OCI-LY1 (cell line): ENCODE results near the gene DPF1.

Experiments used
- H2AFZ ChIP-seq: fragments of 200-600 bp; sonication (generic), shearing (Covaris generic); 2 replicates; pipeline ENCODE4 v1.6.0; 2014; ENCODE audit warnings: antibody characterized with exemption, mild to moderate bottlenecking, low read length
- H3F3A ChIP-seq: fragments of 200-600 bp; sonication (generic), shearing (Covaris generic); 2 replicates; pipeline ENCODE4 v1.6.0; 2014; ENCODE audit warnings: mild to moderate bottlenecking, antibody characterized with exemption, low read length, moderate library complexity; ENCODE audit not compliant: insufficient read depth
- H3K27ac ChIP-seq: fragments of 200-600 bp; sonication (generic); 2 replicates; pipeline ENCODE4 v1.5.1; 2014; ENCODE audit warnings: low read length, mixed run types, mild to moderate bottlenecking, low read depth; ENCODE audit not compliant: poor library complexity, severe bottlenecking
- H3K27me3 ChIP-seq: fragments of 200-600 bp; sonication (generic); 2 replicates; pipeline ENCODE4 v1.6.0; 2014; ENCODE audit warnings: antibody characterized with exemption, mild to moderate bottlenecking, low read length, moderate library complexity; ENCODE audit not compliant: insufficient read depth
- H3K36me3 ChIP-seq: fragments of 200-600 bp; sonication (generic); 2 replicates; pipeline ENCODE4 v1.6.1; 2014; ENCODE audit warnings: mild to moderate bottlenecking, antibody characterized with exemption, low read length, moderate library complexity, mixed read lengths; ENCODE audit not compliant: insufficient read depth
- H3K4me1 ChIP-seq: fragments of 200-600 bp; sonication (generic); 2 replicates; pipeline ENCODE4 v1.5.1; 2014; ENCODE audit warnings: mild to moderate bottlenecking, low read length, moderate library complexity; ENCODE audit not compliant: insufficient read depth, severe bottlenecking
- H3K4me2 ChIP-seq: fragments of 200-600 bp; sonication (generic), shearing (Covaris generic); 2 replicates; pipeline ENCODE4 v1.6.1; 2014; ENCODE audit warnings: low read length
- H3K4me3 ChIP-seq: fragments of 200-600 bp; sonication (generic); 2 replicates; pipeline ENCODE4 v1.5.1; 2014; ENCODE audit warnings: low read length, low read depth, mild to moderate bottlenecking, mixed read lengths; ENCODE audit not compliant: poor library complexity, severe bottlenecking
- H3K79me2 ChIP-seq: fragments of 200-600 bp; shearing (Covaris generic); 2 replicates; pipeline ENCODE4 v1.6.1; 2016; ENCODE audit warnings: mixed run types, low read length, mixed read lengths; ENCODE audit not compliant: insufficient read depth
- H3K9ac ChIP-seq: fragments of 200-600 bp; sonication (generic), shearing (Covaris generic); 2 replicates; pipeline ENCODE4 v1.6.1; 2014; ENCODE audit warnings: mild to moderate bottlenecking, low read length, mixed read lengths
- H3K9me2 ChIP-seq: fragments of 200-600 bp; sonication (generic), shearing (Covaris generic); 2 replicates; pipeline ENCODE4 v1.6.1; 2014; ENCODE audit warnings: low read depth, mild to moderate bottlenecking, low read length, mixed read lengths
- H3K9me3 ChIP-seq: fragments of 200-600 bp; shearing (Covaris generic); 2 replicates; pipeline ENCODE4 v1.6.1; 2014; ENCODE audit warnings: low read length, mixed read lengths
- H4K20me1 ChIP-seq: fragments of 200-600 bp; sonication (generic), shearing (Covaris generic); 2 replicates; pipeline ENCODE4 v1.6.0; 2016; ENCODE audit warnings: mild to moderate bottlenecking, low read length; ENCODE audit not compliant: insufficient read depth
- EZH2 ChIP-seq: fragments of 200-600 bp; sonication (generic), shearing (Covaris generic); IDR thresholded peaks from 2 replicates; pipeline ENCODE4 v1.8.0; 2017; ENCODE audit warnings: borderline replicate concordance, mixed run types, mild to moderate bottlenecking, antibody characterized with exemption, low read length, moderate library complexity, mixed read lengths
- TF ChIP-seq, protein P1 (sequence below): fragments of 200-600 bp; sonication (generic), shearing (Covaris generic); IDR thresholded peaks from 2 replicates; pipeline ENCODE4 v1.5.1; 2017; ENCODE audit warnings: mild to moderate bottlenecking, antibody characterized with exemption, low read length, moderate library complexity, mixed read lengths

Gene DPF1

DNA sequence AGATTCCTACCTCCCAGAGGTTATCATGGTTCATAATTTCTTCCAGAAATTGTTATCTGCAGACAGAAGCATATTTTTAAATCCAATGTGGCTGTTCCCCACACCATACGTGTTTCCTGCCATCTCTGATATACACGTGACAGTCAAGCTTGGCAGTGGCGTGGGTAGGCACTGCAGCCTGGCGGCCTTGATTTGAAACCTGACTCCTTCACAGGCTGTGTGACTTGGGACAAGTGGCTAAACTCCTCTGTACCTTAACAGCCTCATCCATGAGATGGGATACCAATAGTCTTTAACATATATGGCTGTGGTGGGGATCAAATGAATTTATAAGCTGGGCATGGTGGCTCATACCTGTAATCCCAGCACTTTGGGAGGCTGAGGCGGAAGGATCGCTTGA, 33.2 kb downstream of the DPF1 start:
- no peaks in the 10 kb centered on the region for H3K4me1 ChIP-seq
- H2AFZ ChIP-seq, result no peak overlapping the region
- H3K9me2 ChIP-seq, result no peaks in the 10 kb centered on the region
- H3K36me3 ChIP-seq, result peaks cover 5% of the 10 kb centered on the region; the same call in 1 of the 2 replicates
- H3K4me3 ChIP-seq, result no peak overlapping the region
- H3K9me3 ChIP-seq, result no peaks in the 10 kb centered on the region
- no peaks in the 10 kb centered on the region for H3K27me3 ChIP-seq
- TF ChIP-seq EZH2, result no peak
- TF ChIP-seq, protein P1, sequence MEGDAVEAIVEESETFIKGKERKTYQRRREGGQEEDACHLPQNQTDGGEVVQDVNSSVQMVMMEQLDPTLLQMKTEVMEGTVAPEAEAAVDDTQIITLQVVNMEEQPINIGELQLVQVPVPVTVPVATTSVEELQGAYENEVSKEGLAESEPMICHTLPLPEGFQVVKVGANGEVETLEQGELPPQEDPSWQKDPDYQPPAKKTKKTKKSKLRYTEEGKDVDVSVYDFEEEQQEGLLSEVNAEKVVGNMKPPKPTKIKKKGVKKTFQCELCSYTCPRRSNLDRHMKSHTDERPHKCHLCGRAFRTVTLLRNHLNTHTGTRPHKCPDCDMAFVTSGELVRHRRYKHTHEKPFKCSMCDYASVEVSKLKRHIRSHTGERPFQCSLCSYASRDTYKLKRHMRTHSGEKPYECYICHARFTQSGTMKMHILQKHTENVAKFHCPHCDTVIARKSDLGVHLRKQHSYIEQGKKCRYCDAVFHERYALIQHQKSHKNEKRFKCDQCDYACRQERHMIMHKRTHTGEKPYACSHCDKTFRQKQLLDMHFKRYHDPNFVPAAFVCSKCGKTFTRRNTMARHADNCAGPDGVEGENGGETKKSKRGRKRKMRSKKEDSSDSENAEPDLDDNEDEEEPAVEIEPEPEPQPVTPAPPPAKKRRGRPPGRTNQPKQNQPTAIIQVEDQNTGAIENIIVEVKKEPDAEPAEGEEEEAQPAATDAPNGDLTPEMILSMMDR, result no peak
- H3K79me2 ChIP-seq, result no peaks in the 10 kb centered on the region
- H3K27ac ChIP-seq, result peak overlapping the region; percentile 15
- no peak overlapping the region for H3K9ac ChIP-seq
- H4K20me1 ChIP-seq, result no peaks in the 10 kb centered on the region
- H3K4me2 ChIP-seq, result no peak overlapping the region
- no peaks in the 10 kb centered on the region for H3F3A ChIP-seq

DNA sequence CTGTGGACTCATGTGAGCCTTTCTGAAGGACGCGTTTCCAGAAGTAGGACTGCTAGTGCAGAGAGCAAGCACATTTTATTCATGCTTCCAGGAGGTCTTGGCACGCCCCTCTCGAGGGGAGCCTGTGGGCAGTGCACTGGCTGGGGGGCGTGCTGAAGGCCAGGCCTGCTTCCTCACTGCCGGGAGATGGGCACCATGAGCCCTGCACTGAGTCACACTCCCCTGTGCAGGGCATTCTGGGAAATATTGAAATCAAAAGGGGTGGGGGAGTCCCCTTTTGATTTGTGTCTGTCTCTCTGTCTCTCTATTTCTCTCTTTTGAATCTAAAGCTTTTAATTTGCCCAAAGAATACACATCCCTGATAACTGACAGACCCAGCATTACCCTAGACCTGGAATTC, 34.0 kb downstream of the DPF1 start:
- no peaks in the 10 kb centered on the region for H3K79me2 ChIP-seq
- no peaks in the 10 kb centered on the region for H3K27me3 ChIP-seq
- H3K9ac ChIP-seq, result no peak overlapping the region
- no peak overlapping the region for H3K4me3 ChIP-seq
- H3F3A ChIP-seq, result no peaks in the 10 kb centered on the region
- no peaks in the 10 kb centered on the region for H4K20me1 ChIP-seq
- peak overlapping the region; percentile 15 for H3K27ac ChIP-seq
- TF ChIP-seq EZH2, result no peak
- H2AFZ ChIP-seq, result no peak overlapping the region
- no peaks in the 10 kb centered on the region for H3K9me3 ChIP-seq
- no peaks in the 10 kb centered on the region for H3K9me2 ChIP-seq
- H3K4me2 ChIP-seq, result no peak overlapping the region
- H3K36me3 ChIP-seq, result peaks cover 12% of the 10 kb centered on the region
- no peaks in the 10 kb centered on the region for H3K4me1 ChIP-seq

DNA sequence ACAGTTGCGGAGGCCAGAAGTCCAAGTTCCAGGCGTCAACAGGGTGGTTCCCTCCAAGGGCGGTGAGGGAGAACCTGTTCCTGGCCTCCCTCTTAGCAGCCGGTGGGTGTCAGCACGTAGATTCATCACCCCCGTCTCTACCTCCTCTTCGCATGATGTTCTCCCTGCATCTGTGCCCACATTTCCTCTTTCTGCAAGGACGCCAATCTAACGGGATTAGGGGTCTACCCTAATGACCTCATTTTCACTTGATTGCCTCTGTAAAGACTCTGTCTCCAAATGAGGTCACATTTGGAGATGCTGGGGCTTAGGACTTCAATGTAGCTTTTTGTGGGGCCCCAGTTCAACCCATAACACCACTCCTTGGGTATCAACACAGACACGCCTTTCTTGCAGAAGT, 38.5 kb downstream of the DPF1 start:
- Histone ChIP-seq H3K27ac (no peak overlapping the region), H3K9ac (no peak overlapping the region)

DNA sequence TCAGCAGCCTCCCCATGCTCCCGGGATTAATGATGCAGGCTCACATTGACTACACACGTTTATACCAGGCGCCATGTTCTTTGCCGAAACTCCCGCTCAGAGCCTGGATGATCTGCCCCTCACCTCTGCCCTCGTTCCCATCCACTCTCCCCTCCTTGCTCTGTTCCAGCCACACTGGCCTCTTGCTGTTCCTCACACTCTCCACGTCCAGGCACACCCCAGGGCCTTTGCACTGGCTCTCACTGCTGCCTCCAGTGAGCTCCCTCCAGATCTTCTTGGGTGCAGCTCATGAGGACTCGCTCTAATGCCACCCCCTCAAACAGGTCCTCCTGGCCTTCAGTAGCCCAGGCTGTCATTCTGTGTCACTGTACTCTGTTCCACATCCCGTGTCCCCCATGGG, 39.2 kb downstream of the DPF1 start:
- no peaks in the 10 kb centered on the region for H3K27me3 ChIP-seq
- TF ChIP-seq, protein P1, result no peak
- no peak for TF ChIP-seq EZH2

More for the DNA sequence above, 38.5 kb downstream of the DPF1 start:
- Histone ChIP-seq H3K9me2 (no peaks in the 10 kb centered on the region), H3K36me3 (peaks cover 28% of the 10 kb centered on the region), H2AFZ (no peak overlapping the region), H3K79me2 (no peaks in the 10 kb centered on the region), H3K4me3 (no peak overlapping the region), H3K4me1 (no peaks in the 10 kb centered on the region), H3K9me3 (no peaks in the 10 kb centered on the region), H3K4me2 (no peak overlapping the region), H3F3A (no peaks in the 10 kb centered on the region), H4K20me1 (no peaks in the 10 kb centered on the region), H3K27me3 (no peaks in the 10 kb centered on the region)
- no peak for TF ChIP-seq EZH2
- TF ChIP-seq, protein P1, result no peak

More for the DNA sequence above, 39.2 kb downstream of the DPF1 start:
- Histone ChIP-seq H4K20me1 (no peaks in the 10 kb centered on the region), H3K9ac (no peak overlapping the region), H3K36me3 (peaks cover 36% of the 10 kb centered on the region), H3K4me1 (no peaks in the 10 kb centered on the region), H3K4me2 (no peak overlapping the region), H3F3A (no peaks in the 10 kb centered on the region), H3K9me3 (no peaks in the 10 kb centered on the region), H3K27ac (no peak overlapping the region), H3K4me3 (no peak overlapping the region), H3K79me2 (no peaks in the 10 kb centered on the region), H3K9me2 (no peaks in the 10 kb centered on the region), H2AFZ (no peak overlapping the region)
